Heart left ventricle (tissue), 13 donors: ENCODE measurements around the gene SUB1.

Experiments used
- POLR2A ChIP-seq, 2 donors: fragments of 450-650 bp; IDR thresholded peaks; one replicate each; pipeline ENCODE4 v1.6.1; 2017; ENCODE audit warnings: antibody characterized with exemption in 2 of 2, mild to moderate bottlenecking in 2 of 2, moderate library complexity in 2 of 2
- TF ChIP-seq, protein P1 (sequence below), 12 donors: fragments of 200-600 bp; sonication (generic) in 4 of 12; IDR thresholded peaks; one replicate each; pipeline versions ENCODE4 v1.5.0 to v1.8.0; 2018 to 2022; ENCODE audit warnings: antibody characterized with exemption in 12 of 12, mild to moderate bottlenecking in 5 of 12
- donor health status: ischemic (EF 13 %, LVEDD 7.1; RV severe dilation, severe dysfunction).
- donor health status: DM: no; HTN: yes; CAD: no.
- donor health status: DM: no; HTN: no; CAD: no.
- donor health status: ischemic (EF 25% LVEDD 6.9; RV normal size, moderate dysfunction).
- donor health status: ischemic (EF 25% LVEDD 5.7; RV mildly dilated, moderate dysfunction).
- donor health status: ischemic (EF 35%, LVEDD 5.7; RV mildly dilated, moderate dysfunction).
- donor health status: nonischemic (EF 11% LVEDD 7.7; RV severe dilation, severe dysfunction).
- donor health status: DM: yes; HTN: yes; CAD: no.
- donor health status: PGD.
- donor health status: ischemic (EF 29% LVEDD 5.4; RV normal size, mild dysfunction).
- donor health status: nonischemic (EF 23%, LVEDD 6.1; RV moderate dilation, normal function).

DNA sequence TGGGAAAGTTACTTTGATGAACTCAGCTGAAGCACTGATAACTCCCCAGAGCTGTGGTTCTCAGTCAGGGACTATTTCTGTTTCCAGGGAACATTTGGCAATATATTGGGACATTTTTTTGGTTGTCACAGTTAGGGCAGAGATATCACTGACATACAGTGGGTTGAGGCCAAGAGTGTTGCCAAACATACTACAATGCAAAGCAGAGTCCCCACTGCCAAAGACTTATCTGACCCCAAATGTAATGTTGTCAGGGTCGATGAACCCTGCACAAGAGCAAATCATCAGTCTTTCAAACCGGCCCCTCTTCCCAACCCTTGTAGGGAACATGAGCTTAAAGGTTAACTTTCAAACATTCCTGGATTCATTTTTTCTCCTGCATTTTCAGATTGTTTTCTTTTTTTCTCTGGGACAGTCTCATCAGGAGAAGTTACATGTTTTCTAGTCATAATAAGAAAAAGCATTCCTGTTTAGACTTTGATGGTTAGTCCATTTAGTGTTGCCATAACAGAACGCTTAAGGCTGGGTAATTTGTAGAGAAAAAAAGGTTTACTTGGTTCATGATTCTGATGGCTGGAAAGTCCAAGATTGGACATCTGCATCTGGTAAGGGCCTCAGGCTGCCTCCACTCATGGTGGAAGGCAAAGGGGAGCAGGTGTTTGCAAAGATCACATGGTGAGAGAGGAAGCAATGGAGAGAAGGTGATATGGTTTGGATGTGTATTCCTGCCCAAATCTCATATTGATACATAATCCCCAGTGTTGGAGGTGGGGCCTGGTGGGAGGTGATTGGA, 18.8 kb upstream of the SUB1 start:
- TF ChIP-seq, protein P1, sequence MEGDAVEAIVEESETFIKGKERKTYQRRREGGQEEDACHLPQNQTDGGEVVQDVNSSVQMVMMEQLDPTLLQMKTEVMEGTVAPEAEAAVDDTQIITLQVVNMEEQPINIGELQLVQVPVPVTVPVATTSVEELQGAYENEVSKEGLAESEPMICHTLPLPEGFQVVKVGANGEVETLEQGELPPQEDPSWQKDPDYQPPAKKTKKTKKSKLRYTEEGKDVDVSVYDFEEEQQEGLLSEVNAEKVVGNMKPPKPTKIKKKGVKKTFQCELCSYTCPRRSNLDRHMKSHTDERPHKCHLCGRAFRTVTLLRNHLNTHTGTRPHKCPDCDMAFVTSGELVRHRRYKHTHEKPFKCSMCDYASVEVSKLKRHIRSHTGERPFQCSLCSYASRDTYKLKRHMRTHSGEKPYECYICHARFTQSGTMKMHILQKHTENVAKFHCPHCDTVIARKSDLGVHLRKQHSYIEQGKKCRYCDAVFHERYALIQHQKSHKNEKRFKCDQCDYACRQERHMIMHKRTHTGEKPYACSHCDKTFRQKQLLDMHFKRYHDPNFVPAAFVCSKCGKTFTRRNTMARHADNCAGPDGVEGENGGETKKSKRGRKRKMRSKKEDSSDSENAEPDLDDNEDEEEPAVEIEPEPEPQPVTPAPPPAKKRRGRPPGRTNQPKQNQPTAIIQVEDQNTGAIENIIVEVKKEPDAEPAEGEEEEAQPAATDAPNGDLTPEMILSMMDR (IDR thresholded peaks at IDR 0.05): no peak
- TF ChIP-seq POLR2A (IDR thresholded peaks at IDR 0.05): no peak
